GM23338 (cell line): Measurements from ENCODE around the gene ID4.

ENCODE experiments used
- EZH2 ChIP-seq: fragments of 200-600 bp; sonication (generic); IDR thresholded peaks from one replicate; pipeline ENCODE4 v1.8.0; 2017; ENCODE audit warnings: antibody characterized with exemption, mild to moderate bottlenecking, low read depth; ENCODE audit not compliant: unreplicated experiment
- EZH2phosphoT487 ChIP-seq: fragments of 200-600 bp; sonication (generic); IDR thresholded peaks from one replicate; pipeline ENCODE4 v1.8.1; 2018; ENCODE audit warnings: antibody characterized with exemption; ENCODE audit not compliant: unreplicated experiment
- POLR2AphosphoS5 ChIP-seq: IDR thresholded peaks from 2 replicates; pipeline ENCODE4 v1.6.1; 2016; ENCODE audit warnings: antibody characterized with exemption, low read depth
- STAT1 ChIP-seq: IDR thresholded peaks from one replicate; pipeline ENCODE4 v1.6.1; 2016; ENCODE audit warnings: antibody characterized with exemption; ENCODE audit not compliant: unreplicated experiment
- TF ChIP-seq, protein P1 (sequence below), 2 experiments: fragments of 200-600 bp in 1 of 2; sonication (generic) in 1 of 2; conservative IDR thresholded peaks; 2 replicates each; pipeline versions ENCODE4 v1.5.1 to v1.6.1; 2016 to 2017; ENCODE audit warnings: antibody characterized with exemption in 2 of 2, low read depth in 2 of 2, mild to moderate bottlenecking in 2 of 2, moderate library complexity in 1 of 2
- TF ChIP-seq, protein P2 (sequence below): IDR thresholded peaks from one replicate; pipeline ENCODE4 v1.6.1; 2018; ENCODE audit warnings: antibody characterized with exemption; ENCODE audit not compliant: unreplicated experiment

DNA sequence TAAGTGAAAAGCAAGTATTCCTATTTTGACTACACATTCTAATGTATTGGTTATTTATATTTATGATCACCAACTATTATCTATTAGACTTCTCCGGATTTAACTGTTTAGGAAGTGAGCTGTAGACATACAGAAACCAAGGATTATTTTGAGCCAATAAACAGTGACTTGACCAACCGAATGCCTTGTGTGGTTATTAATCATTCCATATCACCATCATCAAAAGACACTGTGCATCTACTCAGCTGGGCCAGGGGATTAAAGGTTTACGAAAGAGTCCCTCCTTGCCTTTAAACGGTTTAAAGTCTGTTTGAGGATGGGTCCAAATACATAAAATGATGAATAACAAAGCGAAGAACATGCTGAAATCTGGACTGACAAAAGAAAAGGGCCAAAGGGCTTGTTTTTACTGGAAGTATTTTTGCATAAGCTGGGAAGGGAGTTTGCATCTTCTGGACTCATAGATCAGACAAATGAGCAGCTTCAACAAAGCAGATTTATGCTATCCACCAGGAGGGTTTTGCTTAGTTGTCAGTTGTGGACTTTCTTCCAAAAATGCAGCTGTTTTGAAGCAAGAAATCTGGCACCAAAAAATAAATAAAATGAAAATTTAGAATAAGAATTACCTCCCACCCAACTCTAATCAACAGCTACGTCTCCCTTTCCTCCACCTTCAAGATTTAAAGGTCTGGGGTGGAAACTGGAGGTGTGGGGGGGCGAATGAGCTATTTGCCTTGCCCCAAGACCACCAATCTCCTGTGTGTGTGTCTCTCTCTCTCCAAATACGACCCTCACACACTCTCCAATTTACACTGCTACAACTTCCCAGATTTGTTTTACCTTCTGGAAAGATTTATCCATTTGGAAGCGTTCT lies 33.6 kb upstream of the ID4 start:
- TF ChIP-seq STAT1 (no peak), EZH2phosphoT487 (no peak), POLR2AphosphoS5 (no peak), EZH2 (no peak)
- TF ChIP-seq, protein P1, sequence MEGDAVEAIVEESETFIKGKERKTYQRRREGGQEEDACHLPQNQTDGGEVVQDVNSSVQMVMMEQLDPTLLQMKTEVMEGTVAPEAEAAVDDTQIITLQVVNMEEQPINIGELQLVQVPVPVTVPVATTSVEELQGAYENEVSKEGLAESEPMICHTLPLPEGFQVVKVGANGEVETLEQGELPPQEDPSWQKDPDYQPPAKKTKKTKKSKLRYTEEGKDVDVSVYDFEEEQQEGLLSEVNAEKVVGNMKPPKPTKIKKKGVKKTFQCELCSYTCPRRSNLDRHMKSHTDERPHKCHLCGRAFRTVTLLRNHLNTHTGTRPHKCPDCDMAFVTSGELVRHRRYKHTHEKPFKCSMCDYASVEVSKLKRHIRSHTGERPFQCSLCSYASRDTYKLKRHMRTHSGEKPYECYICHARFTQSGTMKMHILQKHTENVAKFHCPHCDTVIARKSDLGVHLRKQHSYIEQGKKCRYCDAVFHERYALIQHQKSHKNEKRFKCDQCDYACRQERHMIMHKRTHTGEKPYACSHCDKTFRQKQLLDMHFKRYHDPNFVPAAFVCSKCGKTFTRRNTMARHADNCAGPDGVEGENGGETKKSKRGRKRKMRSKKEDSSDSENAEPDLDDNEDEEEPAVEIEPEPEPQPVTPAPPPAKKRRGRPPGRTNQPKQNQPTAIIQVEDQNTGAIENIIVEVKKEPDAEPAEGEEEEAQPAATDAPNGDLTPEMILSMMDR (conservative IDR thresholded peaks at IDR 0.05; ENCODE audit: low read depth in 2 of 2), result no peak
- TF ChIP-seq, protein P2, sequence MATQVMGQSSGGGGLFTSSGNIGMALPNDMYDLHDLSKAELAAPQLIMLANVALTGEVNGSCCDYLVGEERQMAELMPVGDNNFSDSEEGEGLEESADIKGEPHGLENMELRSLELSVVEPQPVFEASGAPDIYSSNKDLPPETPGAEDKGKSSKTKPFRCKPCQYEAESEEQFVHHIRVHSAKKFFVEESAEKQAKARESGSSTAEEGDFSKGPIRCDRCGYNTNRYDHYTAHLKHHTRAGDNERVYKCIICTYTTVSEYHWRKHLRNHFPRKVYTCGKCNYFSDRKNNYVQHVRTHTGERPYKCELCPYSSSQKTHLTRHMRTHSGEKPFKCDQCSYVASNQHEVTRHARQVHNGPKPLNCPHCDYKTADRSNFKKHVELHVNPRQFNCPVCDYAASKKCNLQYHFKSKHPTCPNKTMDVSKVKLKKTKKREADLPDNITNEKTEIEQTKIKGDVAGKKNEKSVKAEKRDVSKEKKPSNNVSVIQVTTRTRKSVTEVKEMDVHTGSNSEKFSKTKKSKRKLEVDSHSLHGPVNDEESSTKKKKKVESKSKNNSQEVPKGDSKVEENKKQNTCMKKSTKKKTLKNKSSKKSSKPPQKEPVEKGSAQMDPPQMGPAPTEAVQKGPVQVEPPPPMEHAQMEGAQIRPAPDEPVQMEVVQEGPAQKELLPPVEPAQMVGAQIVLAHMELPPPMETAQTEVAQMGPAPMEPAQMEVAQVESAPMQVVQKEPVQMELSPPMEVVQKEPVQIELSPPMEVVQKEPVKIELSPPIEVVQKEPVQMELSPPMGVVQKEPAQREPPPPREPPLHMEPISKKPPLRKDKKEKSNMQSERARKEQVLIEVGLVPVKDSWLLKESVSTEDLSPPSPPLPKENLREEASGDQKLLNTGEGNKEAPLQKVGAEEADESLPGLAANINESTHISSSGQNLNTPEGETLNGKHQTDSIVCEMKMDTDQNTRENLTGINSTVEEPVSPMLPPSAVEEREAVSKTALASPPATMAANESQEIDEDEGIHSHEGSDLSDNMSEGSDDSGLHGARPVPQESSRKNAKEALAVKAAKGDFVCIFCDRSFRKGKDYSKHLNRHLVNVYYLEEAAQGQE, result no peak
